NCI-H128 (cell line): ENCODE measurements around the gene SUPT6H.
A peak's percentile ranks its signal among the peaks of the same experiment; 100 is the strongest.

Experiments used
- DNase-seq: peaks from one replicate; lab custom pipeline; 2025; ENCODE audit not compliant: unreplicated experiment; lab: John Stamatoyannopoulos, UW

Gene SUPT6H

GRCh38 chr17:28748852-28749515, 87.0 kb downstream of the SUPT6H start:
- no peak for DNase-seq

GRCh38 chr17:28749516-28750177, 87.6 kb downstream of the SUPT6H start:
- DNase-seq: no peak

- peak; percentile 68 for DNase-seq
These were observed 88.4 kb downstream of the SUPT6H start for GRCh38 chr17:28750178-28751047.

GRCh38 chr17:28751600-28752366, 89.8 kb downstream of the SUPT6H start:
- no peak for DNase-seq
